Effector memory CD4-positive, alpha-beta T cell (primary cell): Measurements from ENCODE around the gene ZC3H6.

ENCODE experiments used
- DNase-seq, 3 donors: peaks; one replicate each; pipeline ENCODE4 v3.0.0-alpha.2; 2020
- H3K27ac ChIP-seq: 2 replicates; pipeline ENCODE4 v1.7.0; 2013; ENCODE audit warnings: mild to moderate bottlenecking, low read length, moderate library complexity; ENCODE audit not compliant: insufficient read depth, poor library complexity, severe bottlenecking
- H3K27me3 ChIP-seq: replicated peaks from 2 replicates; pipeline ENCODE4 v1.7.0; 2013; ENCODE audit warnings: mild to moderate bottlenecking, low read length; ENCODE audit not compliant: insufficient read depth, control insufficient read depth, poor library complexity, severe bottlenecking
- H3K36me3 ChIP-seq: 2 replicates; pipeline ENCODE4 v1.7.0; 2013; ENCODE audit warnings: mild to moderate bottlenecking, low read length, moderate library complexity; ENCODE audit not compliant: control insufficient read depth, insufficient read depth
- H3K4me1 ChIP-seq: 2 replicates; pipeline ENCODE4 v1.7.0; 2013; ENCODE audit warnings: low read length, mild to moderate bottlenecking; ENCODE audit not compliant: control insufficient read depth, insufficient read depth, poor library complexity, severe bottlenecking
- H3K4me3 ChIP-seq: 2 replicates; pipeline ENCODE4 v1.7.0; 2013; ENCODE audit warnings: low read length, low read depth, mild to moderate bottlenecking; ENCODE audit not compliant: insufficient read depth, poor library complexity, severe bottlenecking
- H3K9me3 ChIP-seq: 2 replicates; pipeline ENCODE4 v1.7.0; 2013; ENCODE audit warnings: mild to moderate bottlenecking, low read length, moderate library complexity; ENCODE audit not compliant: control insufficient read depth

The ZC3H6 gene

DNA sequence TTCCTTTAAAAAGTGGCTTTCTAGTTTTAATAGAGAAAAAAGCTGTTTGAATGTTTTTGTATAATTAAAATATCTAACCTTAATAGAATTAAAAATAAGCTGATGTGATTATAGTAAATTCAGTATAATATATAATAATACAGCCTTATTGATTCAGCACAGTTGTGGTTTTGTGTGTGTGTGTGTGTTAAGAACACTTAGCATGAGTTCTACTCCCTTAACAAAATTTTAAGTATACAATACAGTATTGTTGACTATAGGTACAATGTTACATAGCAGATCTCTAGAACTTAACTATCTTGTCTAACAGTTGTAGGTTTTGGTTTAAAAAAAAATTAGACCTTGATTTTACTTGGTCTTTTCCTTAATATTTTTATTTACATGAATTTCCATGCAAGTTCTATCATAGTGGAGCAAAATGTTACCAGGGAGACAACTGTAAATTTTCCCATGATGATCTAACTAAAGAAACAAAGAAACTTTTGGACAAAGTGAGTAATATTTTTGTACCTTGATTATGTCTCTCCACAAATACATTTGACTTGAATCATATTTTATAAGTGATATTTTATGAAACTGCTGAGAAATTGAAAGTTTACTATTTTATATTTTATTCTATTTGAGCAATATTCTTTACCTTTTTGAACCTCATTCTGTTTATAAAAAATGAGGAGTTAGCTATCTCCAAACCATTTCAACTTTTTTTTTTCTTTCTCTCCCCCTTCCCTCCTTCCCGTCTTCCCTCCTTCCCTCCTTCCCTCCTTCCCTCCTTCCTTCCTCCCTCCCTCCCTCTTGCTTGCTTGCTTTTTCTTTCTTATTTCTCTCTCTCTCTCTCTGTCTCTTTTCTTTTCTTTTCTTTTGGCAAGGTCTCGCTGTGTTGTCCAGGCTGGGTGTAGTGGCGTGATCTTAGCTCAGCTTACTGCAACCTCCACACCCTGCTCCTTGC is 46.3 kb downstream of the ZC3H6 start:
- H3K27ac ChIP-seq, result no peak overlapping the region
- no peak for DNase-seq
- no peaks in the 10 kb centered on the region for H3K9me3 ChIP-seq
- H3K4me3 ChIP-seq, result no peak overlapping the region
- no peaks in the 10 kb centered on the region for H3K4me1 ChIP-seq
- no peaks in the 10 kb centered on the region for H3K27me3 ChIP-seq
- H3K36me3 ChIP-seq, result peaks cover 7% of the 10 kb centered on the region

- Histone ChIP-seq H3K27ac (no peak overlapping the region), H3K36me3 (peaks cover 7% of the 10 kb centered on the region), H3K27me3 (no peaks in the 10 kb centered on the region), H3K4me3 (no peak overlapping the region), H3K9me3 (no peaks in the 10 kb centered on the region), H3K4me1 (no peaks in the 10 kb centered on the region)
- DNase-seq, result no peak
These were observed 47.5 kb downstream of the ZC3H6 start for GRCh38 chr2:112322919-112323318.

DNA sequence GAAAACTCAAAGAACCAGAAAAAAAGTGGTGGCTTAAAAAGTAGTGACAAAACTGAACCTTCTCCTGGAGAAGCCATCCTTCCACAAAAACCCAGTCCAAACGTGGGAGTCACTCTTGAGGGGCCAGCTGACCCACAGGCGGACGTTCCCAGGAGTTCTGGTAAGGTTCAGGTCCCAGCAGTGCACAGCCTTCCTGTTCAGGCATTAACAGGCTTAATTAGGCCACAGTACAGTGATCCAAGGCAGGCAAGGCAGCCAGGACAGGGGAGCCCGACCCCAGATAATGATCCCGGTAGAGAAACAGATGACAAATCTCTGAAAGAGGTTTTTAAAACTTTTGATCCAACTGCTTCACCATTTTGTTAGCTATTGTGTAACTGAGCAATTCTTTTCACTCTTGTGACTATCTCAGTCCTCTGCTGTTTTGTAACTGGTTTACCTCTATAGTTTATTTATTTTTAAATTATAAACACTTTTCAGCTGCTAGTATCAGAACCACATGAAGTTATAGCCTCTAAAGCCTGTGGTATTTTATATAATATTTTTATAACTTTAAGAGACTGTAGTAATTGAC is 56.8 kb downstream of the ZC3H6 start:
- no peak overlapping the region for H3K4me3 ChIP-seq
- H3K4me1 ChIP-seq, result no peaks in the 10 kb centered on the region
- no peaks in the 10 kb centered on the region for H3K27me3 ChIP-seq
- H3K27ac ChIP-seq, result no peak overlapping the region
- DNase-seq, result no peak
- H3K36me3 ChIP-seq, result peaks cover 3% of the 10 kb centered on the region
- H3K9me3 ChIP-seq, result no peaks in the 10 kb centered on the region

DNA sequence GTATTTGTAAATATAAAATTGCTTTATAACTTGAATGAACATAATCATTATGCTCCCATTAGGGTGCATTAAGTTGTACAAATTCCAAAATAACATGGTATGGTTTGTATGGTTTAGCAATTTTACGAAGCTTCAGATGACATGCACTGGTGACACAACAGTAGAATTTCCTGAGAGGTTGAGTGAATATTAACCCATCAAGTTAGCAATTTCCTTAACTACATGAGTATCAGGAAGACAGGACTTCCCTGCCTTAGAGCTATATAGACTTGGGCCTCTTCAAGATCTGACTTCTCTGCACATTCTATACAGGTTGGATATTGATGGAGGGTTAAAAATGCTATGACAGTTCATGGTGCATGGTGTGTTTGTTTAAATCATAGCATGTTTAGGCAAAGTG is 60.2 kb downstream of the ZC3H6 start:
- H3K27ac ChIP-seq, result no peak overlapping the region
- no peaks in the 10 kb centered on the region for H3K9me3 ChIP-seq
- H3K4me3 ChIP-seq, result no peak overlapping the region
- H3K4me1 ChIP-seq, result no peaks in the 10 kb centered on the region
- H3K27me3 ChIP-seq, result no peaks in the 10 kb centered on the region
- H3K36me3 ChIP-seq, result no peaks in the 10 kb centered on the region
- no peak for DNase-seq

- no peaks in the 10 kb centered on the region for H3K27me3 ChIP-seq
- H3K27ac ChIP-seq, result no peak overlapping the region
- no peak overlapping the region for H3K4me3 ChIP-seq
- H3K36me3 ChIP-seq, result no peaks in the 10 kb centered on the region
- no peaks in the 10 kb centered on the region for H3K4me1 ChIP-seq
- DNase-seq, result no peak
- no peaks in the 10 kb centered on the region for H3K9me3 ChIP-seq
These were observed 64.6 kb downstream of the ZC3H6 start for GRCh38 chr2:112339986-112340385.

- Histone ChIP-seq H3K9me3 (no peaks in the 10 kb centered on the region), H3K4me1 (no peaks in the 10 kb centered on the region), H3K4me3 (no peak overlapping the region), H3K36me3 (no peaks in the 10 kb centered on the region), H3K27ac (no peak overlapping the region), H3K27me3 (no peaks in the 10 kb centered on the region)
- no peak for DNase-seq
These were observed 65.3 kb downstream of the ZC3H6 start for GRCh38 chr2:112340475-112341267.

DNA sequence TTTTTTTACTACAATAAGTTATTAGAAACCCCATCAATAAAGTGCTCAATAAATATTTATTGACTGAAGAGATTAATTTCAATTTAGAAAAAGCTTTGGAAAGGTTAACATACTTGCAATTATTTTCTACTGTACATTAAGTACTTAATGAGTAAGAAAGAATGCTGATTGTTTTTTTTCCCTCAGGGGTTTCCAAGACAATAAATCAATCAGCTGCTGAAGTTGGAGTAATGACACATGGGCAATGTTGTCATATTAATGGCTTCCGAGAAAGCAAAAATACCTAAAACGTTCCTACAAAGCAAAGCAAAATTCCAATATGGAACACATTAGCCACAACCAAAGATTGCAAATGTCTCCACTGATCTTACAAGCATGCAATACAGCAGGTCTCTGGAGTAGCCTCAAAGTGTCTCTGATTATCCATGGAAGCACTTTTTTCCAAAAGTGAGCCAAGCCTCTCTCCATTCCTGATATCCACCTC is 66.7 kb downstream of the ZC3H6 start:
- H3K36me3 ChIP-seq, result no peaks in the 10 kb centered on the region
- H3K9me3 ChIP-seq, result no peaks in the 10 kb centered on the region
- no peak for DNase-seq
- H3K27ac ChIP-seq, result no peak overlapping the region
- no peaks in the 10 kb centered on the region for H3K27me3 ChIP-seq
- no peaks in the 10 kb centered on the region for H3K4me1 ChIP-seq
- no peak overlapping the region for H3K4me3 ChIP-seq

- Histone ChIP-seq H3K9me3 (no peaks in the 10 kb centered on the region), H3K4me3 (no peak overlapping the region), H3K4me1 (no peaks in the 10 kb centered on the region), H3K36me3 (no peaks in the 10 kb centered on the region), H3K27ac (no peak overlapping the region), H3K27me3 (no peaks in the 10 kb centered on the region)
- DNase-seq, result no peak
These were observed 68.6 kb downstream of the ZC3H6 start for GRCh38 chr2:112343827-112344585.
